ENCODE measurements around the gene TNFRSF19. TPM values are rescaled to one million over a fixed set of nuclear protein-coding genes. Genes with fewer than 3 reads are reported as not detected.
A peak's percentile ranks its signal among the peaks of the same experiment; 100 is the strongest.

Gene TNFRSF19
- total and polyA plus RNA-seq, 2 of the 4 experiments (the other 2 are of a cell fraction), result 18.6 to 26.3 TPM

DNA sequence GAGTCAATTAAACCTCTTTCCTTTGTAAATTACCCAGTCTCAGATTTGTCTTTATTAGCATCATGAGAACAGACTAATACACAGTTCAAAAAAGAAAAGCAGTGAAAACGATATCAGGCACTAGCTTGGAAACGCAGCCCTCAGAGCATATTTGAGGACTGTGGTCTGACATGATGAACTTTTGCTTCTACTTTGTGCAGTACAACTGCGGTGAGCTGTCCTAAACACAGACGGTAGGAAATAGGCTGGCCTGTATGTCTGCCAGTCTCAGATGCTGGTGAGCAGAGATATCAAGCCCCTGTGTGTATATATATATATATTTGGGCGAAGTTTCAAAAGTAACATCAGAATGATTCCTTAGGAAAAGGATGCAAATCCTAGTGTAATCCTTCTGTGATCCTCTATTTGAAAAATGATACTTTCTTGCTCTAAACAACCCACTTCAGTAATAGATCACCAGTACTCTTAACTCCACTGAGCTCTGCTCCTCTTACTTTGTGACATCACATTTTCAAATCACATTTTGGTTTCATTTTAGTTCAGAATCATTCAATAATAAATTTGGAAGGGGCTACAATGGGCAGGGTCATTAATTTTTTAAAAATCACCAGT, 74.4 kb downstream of the TNFRSF19 start:
- Histone ChIP-seq H3K4me3 (ENCODE audit: insufficient read depth, low read depth, low read length) (no peak overlapping the region), H3K9me1 (ENCODE audit: insufficient read depth, low read length) (no peaks in the 10 kb centered on the region; the same call in 1 of the 2 replicates), H3K18ac (ENCODE audit: low read depth, low read length) (peak overlapping the region; percentile 14), H2AK5ac (ENCODE audit: low read depth, low read length) (no peak overlapping the region; the same call in 1 of the 2 replicates), H2BK20ac (ENCODE audit: low read depth, low read length) (no peak overlapping the region), H3K23ac (ENCODE audit: low read depth, low read length) (no peak overlapping the region), H2BK15ac (ENCODE audit: low read depth, low read length) (no peak overlapping the region), H2BK120ac (ENCODE audit: low read depth, low read length) (peak overlapping the region; percentile 5; the same call in 1 of the 2 replicates), H2AK9ac (replicated peaks; ENCODE audit: low read depth, low read length, poor library complexity) (no peak overlapping the region), H3K4me1 (ENCODE audit: control insufficient read depth, insufficient read depth, low read length) (peaks cover 8% of the 10 kb centered on the region), H3K27ac (ENCODE audit: insufficient read depth, low read length) (peak overlapping the region; percentile 54; the same call in 1 of the 2 replicates), H3K79me1 (ENCODE audit: low read depth in 1 of 2, low read length in 2 of 2) (peaks cover 0 to 21% of the 10 kb centered on the region in 2 experiments; a peak in 3 of 4 replicates), H3K4me2 (ENCODE audit: low read depth, low read length) (no peak overlapping the region), H4K8ac (ENCODE audit: low read depth in 2 of 2, low read length in 2 of 2) (no peak overlapping the region), H4K91ac (ENCODE audit: insufficient read depth, low read depth, low read length) (no peak overlapping the region), H3K56ac (ENCODE audit: extremely low read depth, insufficient read depth, low read length) (no peak overlapping the region), H3K9ac (ENCODE audit: low read depth, low read length) (no peak overlapping the region), H3K36me3 (ENCODE audit: control insufficient read depth, insufficient read depth, low read length) (peaks cover 20% of the 10 kb centered on the region), H3K4ac (ENCODE audit: low read depth, low read length) (0 out of 2 replicates have a peak overlapping the region, but pooled peaks have one; percentile 21), H4K5ac (ENCODE audit: low read depth, low read length) (peak overlapping the region; percentile 3; the same call in 1 of the 2 replicates), H4K20me1 (ENCODE audit: insufficient read depth, low read length) (no peaks in the 10 kb centered on the region), H2AFZ (replicated peaks; ENCODE audit: low read length, poor library complexity) (no peak overlapping the region), H3K27me3 (ENCODE audit: control insufficient read depth, insufficient read depth, low read length) (no peaks in the 10 kb centered on the region), H3K9me3 (ENCODE audit: control insufficient read depth, insufficient read depth, low read length) (no peaks in the 10 kb centered on the region), H2BK5ac (ENCODE audit: low read depth, low read length, poor library complexity, severe bottlenecking) (peak overlapping the region; percentile 6), H3K14ac (replicated peaks; ENCODE audit: low read depth, low read length) (no peak overlapping the region)
- in situ Hi-C loops (cut with MboI; ENCODE audit: low sequenced_read_pairs) (no loop called here), dilution Hi-C loops (cut with HindIII; ENCODE audit: low sequenced_read_pairs, unreplicated experiment) (no loop called here), intact Hi-C loops (cut with micrococcal nuclease) (no loop called here)
- TF ChIP-seq USF2 (IDR thresholded peaks at IDR 0.05; ENCODE audit: low read depth, low read length) (no peak), RFX5 (IDR thresholded peaks at IDR 0.05; ENCODE audit: low read depth, low read length) (no peak), FOS (IDR thresholded peaks at IDR 0.05; ENCODE audit: low read depth, low read length) (no peak)
- TF ChIP-seq, protein P1, sequence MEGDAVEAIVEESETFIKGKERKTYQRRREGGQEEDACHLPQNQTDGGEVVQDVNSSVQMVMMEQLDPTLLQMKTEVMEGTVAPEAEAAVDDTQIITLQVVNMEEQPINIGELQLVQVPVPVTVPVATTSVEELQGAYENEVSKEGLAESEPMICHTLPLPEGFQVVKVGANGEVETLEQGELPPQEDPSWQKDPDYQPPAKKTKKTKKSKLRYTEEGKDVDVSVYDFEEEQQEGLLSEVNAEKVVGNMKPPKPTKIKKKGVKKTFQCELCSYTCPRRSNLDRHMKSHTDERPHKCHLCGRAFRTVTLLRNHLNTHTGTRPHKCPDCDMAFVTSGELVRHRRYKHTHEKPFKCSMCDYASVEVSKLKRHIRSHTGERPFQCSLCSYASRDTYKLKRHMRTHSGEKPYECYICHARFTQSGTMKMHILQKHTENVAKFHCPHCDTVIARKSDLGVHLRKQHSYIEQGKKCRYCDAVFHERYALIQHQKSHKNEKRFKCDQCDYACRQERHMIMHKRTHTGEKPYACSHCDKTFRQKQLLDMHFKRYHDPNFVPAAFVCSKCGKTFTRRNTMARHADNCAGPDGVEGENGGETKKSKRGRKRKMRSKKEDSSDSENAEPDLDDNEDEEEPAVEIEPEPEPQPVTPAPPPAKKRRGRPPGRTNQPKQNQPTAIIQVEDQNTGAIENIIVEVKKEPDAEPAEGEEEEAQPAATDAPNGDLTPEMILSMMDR (conservative IDR thresholded peaks at IDR 0.05; ENCODE audit: low read depth, low read length), result no peak
- ChIA-PET CTCF (interaction anchor here (1.0 kb wide), 1 partner anchor 63 kb away, joined by 9 read pairs; no protein-coding TSS in a partner anchor), POLR2A (ENCODE audit: unreplicated experiment) (no interaction called here)
- WGBS, 2 experiments (ENCODE audit: extremely low coverage in 2 of 2, insufficient read length in 1 of 2), result no CpG with 5 or more reads among the region's 5 CpGs
- no TSS peak for BruUV-seq (replicated peaks)
- DNase-seq (peak; percentile 86), ATAC-seq (ENCODE audit: low read depth) (peak; percentile 83)

All from IMR-90 (cell line).